ENCODE measurements around the gene KIF3A. TPM values are rescaled to one million over a fixed set of nuclear protein-coding genes. Genes with fewer than 3 reads are reported as not detected.

The KIF3A gene
- total and polyA plus RNA-seq, 7 donors = 1.2 to 19.9 (median 7.1) TPM

DNA sequence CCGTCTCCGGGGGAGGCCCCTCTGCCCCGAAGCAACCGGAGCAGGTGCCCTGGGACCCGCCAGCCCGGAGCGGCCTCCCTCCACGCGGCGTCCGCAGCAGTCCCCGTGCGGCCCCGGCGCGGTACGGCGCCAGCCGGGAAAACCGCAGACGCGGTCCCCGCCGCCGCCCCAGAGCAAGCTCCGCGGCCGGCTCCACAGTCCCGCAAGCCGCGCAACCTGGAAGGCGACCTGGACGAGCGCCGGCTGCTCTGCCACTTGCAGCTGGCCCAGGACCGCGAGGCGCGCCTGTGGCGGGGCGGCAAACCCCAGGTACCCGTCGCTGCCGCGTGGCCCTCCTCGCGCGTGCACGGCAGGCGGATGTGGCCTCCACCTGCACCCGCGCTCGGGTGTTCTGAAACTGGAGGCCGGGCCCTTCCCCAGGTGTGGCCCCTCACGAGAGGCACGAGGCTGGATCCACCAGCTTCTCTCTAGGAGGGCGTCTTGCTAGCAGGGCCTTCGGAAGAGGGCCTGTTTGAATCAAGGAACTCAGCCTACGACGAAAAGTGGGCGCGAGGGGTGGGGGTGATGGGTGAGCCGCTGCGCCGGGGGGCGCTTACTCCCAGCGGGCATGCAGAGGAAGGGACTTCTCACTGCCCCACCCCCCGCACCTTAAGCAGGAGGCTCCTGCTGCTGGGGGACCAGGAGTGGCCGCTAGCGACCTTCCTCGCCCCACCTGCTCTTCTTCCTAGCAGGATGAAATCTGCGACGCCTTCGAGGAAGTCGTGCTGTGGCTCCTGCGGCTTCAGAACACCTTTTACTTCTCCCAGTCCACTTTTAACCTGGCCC, 10.5 kb upstream of the KIF3A start:
- DNase-seq = no peak
- 28% methylated on average over 76 of the region's 76 CpGs for WGBS, 2 donors
- TF ChIP-seq EP300 (IDR thresholded peaks at IDR 0.05) = no peak
- TF ChIP-seq POLR2AphosphoS5 (IDR thresholded peaks at IDR 0.05) = no peak
- TF ChIP-seq, protein P1, sequence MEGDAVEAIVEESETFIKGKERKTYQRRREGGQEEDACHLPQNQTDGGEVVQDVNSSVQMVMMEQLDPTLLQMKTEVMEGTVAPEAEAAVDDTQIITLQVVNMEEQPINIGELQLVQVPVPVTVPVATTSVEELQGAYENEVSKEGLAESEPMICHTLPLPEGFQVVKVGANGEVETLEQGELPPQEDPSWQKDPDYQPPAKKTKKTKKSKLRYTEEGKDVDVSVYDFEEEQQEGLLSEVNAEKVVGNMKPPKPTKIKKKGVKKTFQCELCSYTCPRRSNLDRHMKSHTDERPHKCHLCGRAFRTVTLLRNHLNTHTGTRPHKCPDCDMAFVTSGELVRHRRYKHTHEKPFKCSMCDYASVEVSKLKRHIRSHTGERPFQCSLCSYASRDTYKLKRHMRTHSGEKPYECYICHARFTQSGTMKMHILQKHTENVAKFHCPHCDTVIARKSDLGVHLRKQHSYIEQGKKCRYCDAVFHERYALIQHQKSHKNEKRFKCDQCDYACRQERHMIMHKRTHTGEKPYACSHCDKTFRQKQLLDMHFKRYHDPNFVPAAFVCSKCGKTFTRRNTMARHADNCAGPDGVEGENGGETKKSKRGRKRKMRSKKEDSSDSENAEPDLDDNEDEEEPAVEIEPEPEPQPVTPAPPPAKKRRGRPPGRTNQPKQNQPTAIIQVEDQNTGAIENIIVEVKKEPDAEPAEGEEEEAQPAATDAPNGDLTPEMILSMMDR (IDR thresholded peaks at IDR 0.05) = no peak
- no peak for TF ChIP-seq POLR2A (IDR thresholded peaks at IDR 0.05)
- H3K27ac ChIP-seq = no peak overlapping the region
- peaks cover 20 to 54% (median 36%) of the 10 kb centered on the region in 3 donors for H3K27me3 ChIP-seq
- peak overlapping the region in 3 of 4 donors; percentile 21 to 46 (median 41) for H3K4me3 ChIP-seq
- no peaks in the 10 kb centered on the region for H3K9me3 ChIP-seq
- intact Hi-C loops (cut with DNase I) = no loop called here
- H3K36me3 ChIP-seq = no peaks in the 10 kb centered on the region
- peaks cover 0 to 13% (median 11%) of the 10 kb centered on the region in 4 donors for H3K4me1 ChIP-seq

DNA sequence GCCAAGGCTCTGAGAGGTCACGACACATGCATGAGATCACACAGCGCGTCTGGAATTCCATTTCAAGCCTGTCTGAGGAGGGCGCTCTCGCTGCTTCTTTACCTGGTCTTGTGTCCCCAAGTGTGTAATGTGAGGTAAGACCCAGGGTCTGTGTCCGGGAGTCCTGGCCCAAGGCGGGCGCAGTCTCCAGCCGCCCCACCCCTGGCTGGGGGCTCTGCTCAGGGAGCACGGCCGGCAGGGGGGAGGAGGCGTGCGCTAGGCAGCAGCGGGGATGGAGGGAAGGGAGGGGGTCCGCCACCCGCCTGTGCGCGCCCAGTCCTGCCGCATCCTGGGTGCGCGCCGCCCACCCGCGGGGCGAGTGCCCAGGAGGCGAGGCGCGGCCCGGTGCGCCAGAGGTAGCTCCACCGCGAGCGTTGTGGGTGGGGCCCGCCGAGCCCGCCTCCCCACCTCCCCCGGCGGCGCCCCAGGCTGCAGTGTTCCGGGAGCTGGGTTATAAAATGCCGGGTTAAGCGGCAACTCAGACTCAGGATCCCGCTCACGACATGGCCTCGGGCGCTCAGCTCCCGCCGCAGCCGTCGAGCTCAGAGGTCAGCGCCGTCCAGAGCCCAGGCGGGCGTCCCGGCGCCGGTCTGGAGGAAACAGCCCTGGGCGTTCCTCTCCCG, 9.7 kb upstream of the KIF3A start, which contains the start of gene CCNI2:
Gene CCNI2, plus strand, starts transcription at position 473 of the 662 bp plus-strand sequence. Its CDS starts 70 bp downstream, at position 543.
- Histone ChIP-seq H3K36me3 (no peaks in the 10 kb centered on the region), H3K4me3 (peak within 1 kb of the TSS in 3 of 4 donors; percentile 21 to 46 (median 41)), H3K9me3 (no peaks in the 10 kb centered on the region), H3K4me1 (peaks cover 0 to 13% (median 11%) of the 10 kb centered on the region in 4 donors), H3K27me3 (peaks cover 20 to 54% (median 36%) of the 10 kb centered on the region in 3 donors), H3K27ac (no peak within 1 kb of the TSS)
- 1% methylated on average over 59 of the region's 59 CpGs for WGBS, 2 donors
- TF ChIP-seq EP300 (IDR thresholded peaks at IDR 0.05) (no peak), POLR2AphosphoS5 (IDR thresholded peaks at IDR 0.05) (no peak), POLR2A (IDR thresholded peaks at IDR 0.05) (no peak)
- TF ChIP-seq, protein P1 (IDR thresholded peaks at IDR 0.05) = no peak
- DNase-seq = no peak
- intact Hi-C loops (cut with DNase I) = no loop called here

DNA sequence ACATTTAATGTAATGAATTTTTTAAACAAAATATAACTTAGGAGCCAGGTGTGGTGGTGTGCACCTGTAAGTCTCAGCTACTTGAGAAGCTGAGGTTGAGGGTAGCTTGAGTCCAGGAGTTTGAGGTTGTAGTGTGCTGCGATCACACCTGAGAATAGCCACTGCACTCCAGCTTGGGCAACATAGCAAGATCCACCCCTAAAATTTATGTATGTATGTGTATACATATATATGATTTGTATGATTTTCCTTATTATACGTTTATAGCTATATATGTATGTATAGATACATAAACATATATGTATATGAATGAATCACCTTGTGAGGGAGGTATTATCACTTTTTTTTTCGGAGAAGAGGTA, 9.2 kb upstream of the KIF3A start:
- Histone ChIP-seq H3K4me3 (peak overlapping the region in 1 of 4 donors; percentile 46), H3K27me3 (peaks cover 20 to 54% (median 36%) of the 10 kb centered on the region in 3 donors), H3K27ac (no peak overlapping the region), H3K9me3 (no peaks in the 10 kb centered on the region), H3K4me1 (peaks cover 0 to 13% (median 11%) of the 10 kb centered on the region in 4 donors), H3K36me3 (no peaks in the 10 kb centered on the region)
- intact Hi-C loops (cut with DNase I) = no loop called here
- WGBS, 2 donors = 10 to 29% methylated on average over 3 of the region's 3 CpGs
- no peak for DNase-seq
- TF ChIP-seq POLR2A (IDR thresholded peaks at IDR 0.05) (no peak), EP300 (IDR thresholded peaks at IDR 0.05) (no peak), POLR2AphosphoS5 (IDR thresholded peaks at IDR 0.05) (no peak)
- TF ChIP-seq, protein P1 (IDR thresholded peaks at IDR 0.05) = no peak

DNA sequence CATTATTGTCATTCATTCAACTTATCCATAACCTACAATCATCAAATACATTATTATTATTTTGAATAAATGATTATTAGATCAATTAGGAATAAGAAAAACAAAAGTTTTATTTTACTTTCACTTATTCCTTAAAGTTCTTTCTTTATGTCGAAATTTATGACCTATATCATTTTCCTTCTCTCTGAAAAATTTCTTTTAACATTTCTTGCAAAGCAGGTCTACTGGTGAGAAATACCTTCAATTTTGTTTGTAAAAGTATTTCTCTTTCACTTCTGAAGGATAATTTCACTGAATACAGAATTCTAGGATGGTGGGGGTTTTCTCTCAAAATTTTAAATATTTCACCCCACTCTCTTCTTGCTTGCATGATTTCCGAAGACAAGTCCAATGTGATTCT, 7.3 kb upstream of the KIF3A start:
- no peak overlapping the region for H3K4me3 ChIP-seq
- peaks cover 0 to 13% (median 11%) of the 10 kb centered on the region in 4 donors for H3K4me1 ChIP-seq
- intact Hi-C loops (cut with DNase I) = no loop called here
- H3K36me3 ChIP-seq = no peaks in the 10 kb centered on the region
- H3K9me3 ChIP-seq = no peaks in the 10 kb centered on the region
- H3K27ac ChIP-seq = no peak overlapping the region
- TF ChIP-seq, protein P1 (IDR thresholded peaks at IDR 0.05) = no peak
- no peak for TF ChIP-seq POLR2AphosphoS5 (IDR thresholded peaks at IDR 0.05)
- no peak for TF ChIP-seq POLR2A (IDR thresholded peaks at IDR 0.05)
- no peak for TF ChIP-seq EP300 (IDR thresholded peaks at IDR 0.05)
- whole genome bisulfite sequencing, 2 donors = 64 to 88% methylated on average over 2 of the region's 2 CpGs
- H3K27me3 ChIP-seq = peaks cover 20 to 54% (median 36%) of the 10 kb centered on the region in 3 donors
- no peak for DNase-seq
